ENCODE results near the gene MALAT1. TPM values are rescaled to one million over a fixed set of nuclear protein-coding genes. Genes with fewer than 3 reads are reported as not detected.

MALAT1 gene
- total RNA-seq, 4 donors from 2014 or later = 5,806 to 14,299 (median 7,416) TPM

GRCh38 chr11:65539744-65540289, 41.0 kb downstream of the MALAT1 start:
- intact Hi-C loops (cut with DNase I; ENCODE audit: low total_unique reads) = no loop called here
- H3K4me3 ChIP-seq (ENCODE audit: low read depth, poor library complexity, severe bottlenecking) = peak overlapping the region; percentile 15
- DNase-seq (ENCODE audit: low spot score in 2 of 2) = peak in 1 of 2 donors; percentile 93
- TF ChIP-seq POLR2A (IDR thresholded peaks at IDR 0.05) = no peak
- TF ChIP-seq CTCF (IDR thresholded peaks at IDR 0.05) = no peak
- 19 to 20% methylated on average over 12 to 28 of the region's 60 CpGs for WGBS, 2 donors

GRCh38 chr11:65540290-65541092, 41.6 kb downstream of the MALAT1 start:
- TF ChIP-seq CTCF (IDR thresholded peaks at IDR 0.05) (peak in 1 of 3 donors; percentile 65), POLR2A (IDR thresholded peaks at IDR 0.05) (no peak)
- peak; percentile 83 to 99 for DNase-seq (ENCODE audit: low spot score in 2 of 2)
- peak overlapping the region; percentile 17 for H3K4me3 ChIP-seq (ENCODE audit: low read depth, poor library complexity, severe bottlenecking)
- WGBS, 2 donors = 0 to 4% methylated on average over 10 to 24 of the region's 78 CpGs
- intact Hi-C loops (cut with DNase I; ENCODE audit: low total_unique reads) = no loop called here

- H3K4me3 ChIP-seq (ENCODE audit: low read depth, poor library complexity, severe bottlenecking) = peak overlapping the region; percentile 17
- DNase-seq (ENCODE audit: low spot score in 2 of 2) = no peak
- 28 to 30% methylated on average over 13 to 16 of the region's 18 CpGs for WGBS, 2 donors
- intact Hi-C loops (cut with DNase I; ENCODE audit: low total_unique reads) = no loop called here
- no peak for TF ChIP-seq POLR2A (IDR thresholded peaks at IDR 0.05)
- no peak for TF ChIP-seq CTCF (IDR thresholded peaks at IDR 0.05)
These were observed 42.5 kb downstream of the MALAT1 start for GRCh38 chr11:65541093-65541982.

GRCh38 chr11:65542738-65543390, 44.0 kb downstream of the MALAT1 start:
- no peak overlapping the region for H3K4me3 ChIP-seq (ENCODE audit: low read depth, poor library complexity, severe bottlenecking)
- no peak for TF ChIP-seq CTCF (IDR thresholded peaks at IDR 0.05)
- TF ChIP-seq POLR2A (IDR thresholded peaks at IDR 0.05) = no peak
- intact Hi-C loops (cut with DNase I; ENCODE audit: low total_unique reads) = no loop called here
- no peak for DNase-seq (ENCODE audit: low spot score in 2 of 2)
- WGBS, 2 donors = 92 to 95% methylated on average over 2 of the region's 3 CpGs

GRCh38 chr11:65545853-65546216, 47.0 kb downstream of the MALAT1 start:
- WGBS, 2 donors = 56 to 59% methylated on average over 4 of the region's 4 CpGs
- H3K4me3 ChIP-seq (ENCODE audit: low read depth, poor library complexity, severe bottlenecking) = no peak overlapping the region
- TF ChIP-seq POLR2A (IDR thresholded peaks at IDR 0.05) (no peak), CTCF (IDR thresholded peaks at IDR 0.05) (no peak)
- no peak for DNase-seq (ENCODE audit: low spot score in 2 of 2)
- intact Hi-C loops (cut with DNase I; ENCODE audit: low total_unique reads) = no loop called here
